HEK293 (cell line): ENCODE results near the gene ITGA2.

ENCODE experiments used
- CTCF ChIA-PET: fragments of 350-600 bp; formaldehyde crosslinking; extraction: SDS; loops from one replicate; lab custom pipeline; 2021; ENCODE audit warnings: antibody characterized with exemption; lab: Yijun Ruan, JAX
- POLR2A ChIA-PET: fragments of 300-600 bp; formaldehyde crosslinking; extraction: SDS; loops from one replicate; lab custom pipeline; 2020; ENCODE audit warnings: antibody characterized with exemption, inconsistent platforms; lab: Yijun Ruan, JAX
- H3K27ac ChIP-seq: fragments of 200-500 bp; sonication (Bioruptor generic); 2 replicates; pipeline ENCODE4 v1.5.1; 2014; ENCODE audit warnings: low read depth, low read length, control low read depth, inconsistent platforms; ENCODE audit errors: extremely low read depth
- H3K36me3 ChIP-seq, 2 experiments: fragments of 200-500 bp in 1 of 2; sonication (Bioruptor generic) in 1 of 2; 1 replicate in 1 of 2; 2 replicates in 1 of 2; pipeline ENCODE4 v1.5.1; 2014 to 2017; ENCODE audit warnings: inconsistent platforms in 2 of 2, low read length in 2 of 2; ENCODE audit not compliant: control insufficient read depth in 2 of 2, insufficient read depth in 1 of 2
- H3K4me1 ChIP-seq: fragments of 200-500 bp; sonication (Bioruptor generic); 2 replicates; pipeline ENCODE4 v1.5.1; 2014; ENCODE audit warnings: mild to moderate bottlenecking, low read length, inconsistent platforms; ENCODE audit not compliant: control insufficient read depth, insufficient read depth
- H3K4me3 ChIP-seq: 2 replicates; pipeline ENCODE4 v1.5.1; 2011; ENCODE audit warnings: low read depth, mild to moderate bottlenecking, control low read depth, low read length, moderate library complexity
- H3K9me3 ChIP-seq: fragments of 200-500 bp; sonication (Bioruptor generic); 2 replicates; pipeline ENCODE4 v1.5.1; 2014; ENCODE audit warnings: low read depth, low read length, inconsistent platforms; ENCODE audit not compliant: control insufficient read depth, insufficient read depth
- KLF1 ChIP-seq: fragments of 450-650 bp; formaldehyde crosslinking; IDR thresholded peaks from 2 replicates; pipeline ENCODE4 v1.5.1; 2016; ENCODE audit warnings: missing biosample characterization, missing genetic modification characterization
- MEIS1 ChIP-seq: sonication (generic); formaldehyde crosslinking; IDR thresholded peaks from 2 replicates; pipeline ENCODE4 v1.8.1; 2022; ENCODE audit warnings: missing genetic modification reagents, mild to moderate bottlenecking, borderline replicate concordance
- TCF7L2 ChIP-seq: IDR thresholded peaks from 2 replicates; pipeline ENCODE4 v1.6.1; 2011; ENCODE audit warnings: low read depth, mild to moderate bottlenecking, inconsistent platforms, low read length, moderate library complexity, borderline replicate concordance
- TRIM28 ChIP-seq: IDR thresholded peaks from 2 replicates; pipeline ENCODE4 v1.6.1; 2011; ENCODE audit warnings: low read length, control low read depth, borderline replicate concordance
- WT1 ChIP-seq: fragments of 450-650 bp; formaldehyde crosslinking; IDR thresholded peaks from 2 replicates; pipeline ENCODE4 v1.5.1; 2016; ENCODE audit warnings: missing biosample characterization, missing genetic modification characterization
- ZFP41 ChIP-seq: fragments of 450-650 bp; formaldehyde crosslinking; IDR thresholded peaks from 2 replicates; pipeline ENCODE4 v1.5.1; 2016; ENCODE audit warnings: missing biosample characterization, missing genetic modification characterization, borderline replicate concordance
- ZNF155 ChIP-seq: fragments of 450-650 bp; formaldehyde crosslinking; IDR thresholded peaks from 2 replicates; pipeline ENCODE4 v1.5.1; 2016; ENCODE audit warnings: missing biosample characterization, missing genetic modification characterization
- ZNF184 ChIP-seq: fragments of 450-650 bp; IDR thresholded peaks from 2 replicates; pipeline ENCODE4 v1.5.1; 2018; ENCODE audit warnings: missing biosample characterization, mild to moderate bottlenecking, missing genetic modification characterization
- ZNF19 ChIP-seq: fragments of 450-650 bp; formaldehyde crosslinking; IDR thresholded peaks from 2 replicates; pipeline ENCODE4; 2016; ENCODE audit warnings: missing biosample characterization, missing genetic modification characterization, low read depth
- ZNF223 ChIP-seq: fragments of 450-650 bp; formaldehyde crosslinking; IDR thresholded peaks from 2 replicates; pipeline ENCODE4 v1.5.1; 2016; ENCODE audit warnings: missing biosample characterization, missing genetic modification characterization
- ZNF274 ChIP-seq, 2 experiments: fragments of 200-500 bp in 1 of 2; fragments of 450-650 bp in 1 of 2; sonication (Bioruptor generic) in 1 of 2; formaldehyde crosslinking in 1 of 2; IDR thresholded peaks; 2 replicates each; pipeline versions ENCODE4 v1.5.1 to v1.6.1; 2014 to 2016; ENCODE audit warnings: borderline replicate concordance in 1 of 2, inconsistent platforms in 1 of 2, low read length in 1 of 2, missing biosample characterization in 1 of 2, missing genetic modification characterization in 1 of 2
- ZNF514 ChIP-seq: fragments of 450-650 bp; formaldehyde crosslinking; IDR thresholded peaks from 2 replicates; pipeline ENCODE4 v1.5.1; 2016; ENCODE audit warnings: missing biosample characterization, missing genetic modification characterization
- ZNF596 ChIP-seq: fragments of 450-650 bp; IDR thresholded peaks from 2 replicates; pipeline ENCODE4 v1.5.0; 2018; ENCODE audit warnings: missing biosample characterization, mild to moderate bottlenecking, missing genetic modification characterization, moderate library complexity
- ZNF701 ChIP-seq: fragments of 450-650 bp; formaldehyde crosslinking; IDR thresholded peaks from 2 replicates; pipeline ENCODE4 v1.5.1; 2016; ENCODE audit warnings: missing biosample characterization, missing genetic modification characterization
- ZNF791 ChIP-seq: fragments of 450-650 bp; formaldehyde crosslinking; IDR thresholded peaks from 2 replicates; pipeline ENCODE4 v1.5.1; 2016; ENCODE audit warnings: missing biosample characterization, missing genetic modification characterization
- ZNF837 ChIP-seq: fragments of 450-650 bp; formaldehyde crosslinking; IDR thresholded peaks from 2 replicates; pipeline ENCODE4 v1.5.1; 2016; ENCODE audit warnings: missing biosample characterization, missing genetic modification characterization
- ZSCAN16 ChIP-seq: fragments of 450-650 bp; formaldehyde crosslinking; IDR thresholded peaks from 2 replicates; pipeline ENCODE4 v1.5.1; 2016; ENCODE audit warnings: missing biosample characterization, missing genetic modification characterization
- ZXDB ChIP-seq: fragments of 450-650 bp; formaldehyde crosslinking; IDR thresholded peaks from 2 replicates; pipeline ENCODE4 v1.5.1; 2016; ENCODE audit warnings: missing biosample characterization, missing genetic modification characterization
- TF ChIP-seq, protein P1 (sequence below): fragments of 450-650 bp; formaldehyde crosslinking; IDR thresholded peaks from 2 replicates; pipeline ENCODE4 v1.5.1; 2016; ENCODE audit warnings: missing biosample characterization, missing genetic modification characterization
- TF ChIP-seq, protein P2 (sequence below): fragments of 450-650 bp; formaldehyde crosslinking; IDR thresholded peaks from 2 replicates; pipeline ENCODE4 v1.5.1; 2017; ENCODE audit warnings: missing biosample characterization, missing genetic modification characterization
- TF ChIP-seq, protein P3 (sequence below): fragments of 450-650 bp; formaldehyde crosslinking; IDR thresholded peaks from 2 replicates; pipeline ENCODE4 v1.5.1; 2016; ENCODE audit warnings: missing biosample characterization, missing genetic modification characterization, low read depth
- TF ChIP-seq, protein P4 (sequence below): fragments of 450-650 bp; formaldehyde crosslinking; IDR thresholded peaks from 2 replicates; pipeline ENCODE4 v1.5.1; 2016; ENCODE audit warnings: missing biosample characterization, missing genetic modification characterization, borderline replicate concordance
- TF ChIP-seq, protein P5 (sequence below): fragments of 450-650 bp; formaldehyde crosslinking; IDR thresholded peaks from 2 replicates; pipeline ENCODE4; 2016; ENCODE audit warnings: missing biosample characterization, missing genetic modification characterization

Gene ITGA2

DNA sequence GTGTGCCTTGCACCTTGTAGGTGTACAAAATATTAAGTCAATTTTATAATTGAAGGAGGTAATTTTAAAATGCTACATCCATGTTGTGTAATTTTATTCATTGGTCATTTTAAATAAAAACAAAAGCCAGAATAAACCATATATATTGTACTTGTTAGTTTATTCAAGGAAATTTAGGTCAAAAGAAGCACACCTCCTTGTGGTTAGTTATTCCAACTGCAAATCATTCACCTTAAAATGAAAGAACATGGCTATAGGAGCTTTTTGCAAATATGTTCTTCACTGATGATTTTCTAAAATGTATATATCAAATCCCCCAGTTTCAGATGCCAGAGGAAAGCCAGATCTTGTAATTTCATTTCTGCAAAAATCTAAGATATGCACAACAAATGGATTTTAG is 125.8 kb downstream of the ITGA2 start (continued):
- no peak for TF ChIP-seq MEIS1 (CRISPR knock-in tag)
- TF ChIP-seq ZNF596 (tag by site-specific recombination): no peak
- no peak for TF ChIP-seq KLF1 (tag by site-specific recombination)
- TF ChIP-seq WT1 (tag by site-specific recombination): no peak

DNA sequence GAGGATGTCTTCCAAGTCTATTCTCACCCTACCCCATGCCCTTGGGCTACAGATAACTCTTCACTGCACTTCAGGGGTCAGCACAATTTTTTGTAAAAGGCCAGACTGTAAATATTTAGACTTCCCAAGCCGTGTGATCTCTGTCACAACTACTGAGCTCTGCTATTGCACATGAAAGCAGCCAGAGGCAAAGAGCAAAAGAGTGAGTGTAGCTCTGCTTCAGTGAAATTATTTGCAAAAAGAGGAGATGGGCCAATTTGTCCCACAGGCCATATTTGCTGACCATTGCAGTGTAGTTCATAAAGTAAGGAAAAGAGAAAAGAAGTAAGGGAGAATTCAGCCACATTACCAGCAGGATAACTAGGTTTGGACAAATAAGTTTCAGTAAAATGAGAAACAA is 127.4 kb downstream of the ITGA2 start:
- no peak for TF ChIP-seq ZXDB
- no peak for TF ChIP-seq ZNF184 (tag by site-specific recombination)
- no peak for TF ChIP-seq ZNF223
- no peak for TF ChIP-seq ZFP41 (tag by site-specific recombination)
- no peak for TF ChIP-seq ZSCAN16 (tag by site-specific recombination)
- TF ChIP-seq, protein P1, sequence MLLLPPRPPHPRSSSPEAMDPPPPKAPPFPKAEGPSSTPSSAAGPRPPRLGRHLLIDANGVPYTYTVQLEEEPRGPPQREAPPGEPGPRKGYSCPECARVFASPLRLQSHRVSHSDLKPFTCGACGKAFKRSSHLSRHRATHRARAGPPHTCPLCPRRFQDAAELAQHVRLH: no peak
- TF ChIP-seq ZNF791 (tag by site-specific recombination): no peak
- no peak for TF ChIP-seq ZNF155 (tag by site-specific recombination)
- TF ChIP-seq TCF7L2: no peak
- TF ChIP-seq ZNF701 (tag by site-specific recombination): no peak
- TF ChIP-seq, protein P2, sequence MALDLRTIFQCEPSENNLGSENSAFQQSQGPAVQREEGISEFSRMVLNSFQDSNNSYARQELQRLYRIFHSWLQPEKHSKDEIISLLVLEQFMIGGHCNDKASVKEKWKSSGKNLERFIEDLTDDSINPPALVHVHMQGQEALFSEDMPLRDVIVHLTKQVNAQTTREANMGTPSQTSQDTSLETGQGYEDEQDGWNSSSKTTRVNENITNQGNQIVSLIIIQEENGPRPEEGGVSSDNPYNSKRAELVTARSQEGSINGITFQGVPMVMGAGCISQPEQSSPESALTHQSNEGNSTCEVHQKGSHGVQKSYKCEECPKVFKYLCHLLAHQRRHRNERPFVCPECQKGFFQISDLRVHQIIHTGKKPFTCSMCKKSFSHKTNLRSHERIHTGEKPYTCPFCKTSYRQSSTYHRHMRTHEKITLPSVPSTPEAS (tag by site-specific recombination): no peak
- no peak for TF ChIP-seq ZNF837
- TF ChIP-seq, protein P3, sequence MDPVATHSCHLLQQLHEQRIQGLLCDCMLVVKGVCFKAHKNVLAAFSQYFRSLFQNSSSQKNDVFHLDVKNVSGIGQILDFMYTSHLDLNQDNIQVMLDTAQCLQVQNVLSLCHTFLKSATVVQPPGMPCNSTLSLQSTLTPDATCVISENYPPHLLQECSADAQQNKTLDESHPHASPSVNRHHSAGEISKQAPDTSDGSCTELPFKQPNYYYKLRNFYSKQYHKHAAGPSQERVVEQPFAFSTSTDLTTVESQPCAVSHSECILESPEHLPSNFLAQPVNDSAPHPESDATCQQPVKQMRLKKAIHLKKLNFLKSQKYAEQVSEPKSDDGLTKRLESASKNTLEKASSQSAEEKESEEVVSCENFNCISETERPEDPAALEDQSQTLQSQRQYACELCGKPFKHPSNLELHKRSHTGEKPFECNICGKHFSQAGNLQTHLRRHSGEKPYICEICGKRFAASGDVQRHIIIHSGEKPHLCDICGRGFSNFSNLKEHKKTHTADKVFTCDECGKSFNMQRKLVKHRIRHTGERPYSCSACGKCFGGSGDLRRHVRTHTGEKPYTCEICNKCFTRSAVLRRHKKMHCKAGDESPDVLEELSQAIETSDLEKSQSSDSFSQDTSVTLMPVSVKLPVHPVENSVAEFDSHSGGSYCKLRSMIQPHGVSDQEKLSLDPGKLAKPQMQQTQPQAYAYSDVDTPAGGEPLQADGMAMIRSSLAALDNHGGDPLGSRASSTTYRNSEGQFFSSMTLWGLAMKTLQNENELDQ (tag by site-specific recombination): no peak
- TF ChIP-seq TRIM28: no peak
- TF ChIP-seq ZNF514 (tag by site-specific recombination): no peak
- TF ChIP-seq, protein P4, sequence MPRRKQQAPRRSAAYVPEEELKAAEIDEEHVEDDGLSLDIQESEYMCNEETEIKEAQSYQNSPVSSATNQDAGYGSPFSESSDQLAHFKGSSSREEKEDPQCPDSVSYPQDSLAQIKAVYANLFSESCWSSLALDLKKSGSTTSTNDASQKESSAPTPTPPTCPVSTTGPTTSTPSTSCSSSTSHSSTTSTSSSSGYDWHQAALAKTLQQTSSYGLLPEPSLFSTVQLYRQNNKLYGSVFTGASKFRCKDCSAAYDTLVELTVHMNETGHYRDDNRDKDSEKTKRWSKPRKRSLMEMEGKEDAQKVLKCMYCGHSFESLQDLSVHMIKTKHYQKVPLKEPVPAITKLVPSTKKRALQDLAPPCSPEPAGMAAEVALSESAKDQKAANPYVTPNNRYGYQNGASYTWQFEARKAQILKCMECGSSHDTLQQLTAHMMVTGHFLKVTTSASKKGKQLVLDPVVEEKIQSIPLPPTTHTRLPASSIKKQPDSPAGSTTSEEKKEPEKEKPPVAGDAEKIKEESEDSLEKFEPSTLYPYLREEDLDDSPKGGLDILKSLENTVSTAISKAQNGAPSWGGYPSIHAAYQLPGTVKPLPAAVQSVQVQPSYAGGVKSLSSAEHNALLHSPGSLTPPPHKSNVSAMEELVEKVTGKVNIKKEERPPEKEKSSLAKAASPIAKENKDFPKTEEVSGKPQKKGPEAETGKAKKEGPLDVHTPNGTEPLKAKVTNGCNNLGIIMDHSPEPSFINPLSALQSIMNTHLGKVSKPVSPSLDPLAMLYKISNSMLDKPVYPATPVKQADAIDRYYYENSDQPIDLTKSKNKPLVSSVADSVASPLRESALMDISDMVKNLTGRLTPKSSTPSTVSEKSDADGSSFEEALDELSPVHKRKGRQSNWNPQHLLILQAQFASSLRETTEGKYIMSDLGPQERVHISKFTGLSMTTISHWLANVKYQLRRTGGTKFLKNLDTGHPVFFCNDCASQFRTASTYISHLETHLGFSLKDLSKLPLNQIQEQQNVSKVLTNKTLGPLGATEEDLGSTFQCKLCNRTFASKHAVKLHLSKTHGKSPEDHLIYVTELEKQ (tag by site-specific recombination): no peak
- TF ChIP-seq, protein P5, sequence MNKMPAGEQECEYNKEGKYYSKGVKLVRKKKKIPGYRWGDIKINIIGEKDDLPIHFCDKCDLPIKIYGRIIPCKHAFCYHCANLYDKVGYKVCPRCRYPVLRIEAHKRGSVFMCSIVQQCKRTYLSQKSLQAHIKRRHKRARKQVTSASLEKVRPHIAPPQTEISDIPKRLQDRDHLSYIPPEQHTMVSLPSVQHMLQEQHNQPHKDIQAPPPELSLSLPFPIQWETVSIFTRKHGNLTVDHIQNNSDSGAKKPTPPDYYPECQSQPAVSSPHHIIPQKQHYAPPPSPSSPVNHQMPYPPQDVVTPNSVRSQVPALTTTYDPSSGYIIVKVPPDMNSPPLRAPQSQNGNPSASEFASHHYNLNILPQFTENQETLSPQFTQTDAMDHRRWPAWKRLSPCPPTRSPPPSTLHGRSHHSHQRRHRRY (tag by site-specific recombination): no peak
- TF ChIP-seq ZNF274 (IDR thresholded peaks at IDR 0.05; ENCODE audit: low read length): no peak
- TF ChIP-seq ZNF274 (tag by site-specific recombination; IDR thresholded peaks at IDR 0.05; ENCODE audit: borderline replicate concordance): no peak
- TF ChIP-seq ZNF19 (tag by site-specific recombination): no peak
- TF ChIP-seq, all 188 proteins: peak for 0
- no peaks in the 10 kb centered on the region for H3K4me1 ChIP-seq
- H3K36me3 ChIP-seq: peaks cover 0 to 4% of the 10 kb centered on the region in 2 experiments; a peak in 1 of 3 replicates
- no peak overlapping the region for H3K4me3 ChIP-seq
- ChIA-PET POLR2A (no interaction called here), CTCF (interaction anchor here (0.8 to 2.1 kb wide), 2 partner anchors 61 to 168 kb away, joined by 4 to 14 read pairs; no protein-coding TSS in a partner anchor)
- no peak overlapping the region for H3K27ac ChIP-seq
- no peaks in the 10 kb centered on the region for H3K9me3 ChIP-seq
